GM12878 (cell line): ENCODE measurements around the gene NKTR. TPM values are rescaled to one million over a fixed set of nuclear protein-coding genes. Genes with fewer than 3 reads are reported as not detected.

Source experiments
- ATAC-seq: fragments of 200-7000 bp; cut with Tn5 transposase; 3 replicates; pipeline ENCODE4 v1.9.1; 2020; ENCODE audit warnings: mild to moderate bottlenecking, moderate library complexity
- BruUV-seq: library from RNA; stranded (reverse); fragments of 400-500 nt; replicated peaks from 2 replicates; lab custom pipeline; 2021; lab: Mats Ljungman, UMichigan
- CTCF ChIA-PET: fragments of 300-600 bp; sonication (Branson Sonifier 250); formaldehyde crosslinking; extraction: SDS; loops from one replicate; lab custom pipeline; 2021; ENCODE audit warnings: inconsistent platforms; lab: Yijun Ruan, JAX
- POLR2A ChIA-PET: fragments of 350-600 bp; formaldehyde crosslinking; extraction: SDS; loops from one replicate; lab custom pipeline; 2021; ENCODE audit warnings: inconsistent platforms; lab: Charles Lee
- RAD21 ChIA-PET: fragments of 300-600 bp; sonication (Branson Sonifier 250); formaldehyde crosslinking; loops from one replicate; lab custom pipeline; 2023; ENCODE audit warnings: antibody characterized with exemption; ENCODE audit not compliant: unreplicated experiment; lab: Charles Lee
- SMC1A ChIA-PET: fragments of 300-600 bp; sonication (Branson Sonifier 250); formaldehyde crosslinking; loops from one replicate; lab custom pipeline; 2023; ENCODE audit not compliant: unreplicated experiment, uncharacterized antibody; lab: Charles Lee
- DNase-seq: peaks from one replicate; pipeline ENCODE4 v3.0.0-alpha.2; 2011; ENCODE audit warnings: low read depth, low spot score
- FAIRE-seq: peaks from 3 replicates; lab custom pipeline; 2011; peaks lifted over from hg19 to GRCh38; lab: Jason Lieb, UNC
- H2AFZ ChIP-seq: 2 replicates; pipeline ENCODE4 v1.6.0; 2011; ENCODE audit warnings: low read depth, low read length, control low read depth; ENCODE audit not compliant: control insufficient read depth
- H3K27ac ChIP-seq: 2 replicates; pipeline ENCODE4 v1.5.1; 2011; ENCODE audit warnings: control low read depth; ENCODE audit not compliant: control insufficient read depth, insufficient read depth
- H3K27me3 ChIP-seq, 2 experiments: replicated peaks in 1 of 2; 2 replicates each; pipeline versions ENCODE4 v1.6.0 to v1.6.1; 2011; ENCODE audit warnings: low read length in 1 of 2; ENCODE audit not compliant: control insufficient read depth in 2 of 2, insufficient read depth in 2 of 2
- H3K36me3 ChIP-seq, 2 experiments: 2 replicates each; pipeline ENCODE4 v1.5.1; 2011; ENCODE audit warnings: low read length in 1 of 2; ENCODE audit not compliant: control insufficient read depth in 2 of 2, insufficient read depth in 2 of 2
- H3K4me1 ChIP-seq: 2 replicates; pipeline ENCODE4 v1.6.1; 2011; ENCODE audit warnings: mild to moderate bottlenecking, low read length, moderate library complexity, mixed read lengths; ENCODE audit not compliant: control insufficient read depth, insufficient read depth
- H3K4me2 ChIP-seq: 2 replicates; pipeline ENCODE4 v1.6.0; 2011; ENCODE audit warnings: control low read depth; ENCODE audit not compliant: control insufficient read depth, insufficient read depth
- H3K4me3 ChIP-seq: fragments of 200-600 bp; sonication (generic); 2 replicates; pipeline ENCODE4 v1.5.1; 2016
- H3K79me2 ChIP-seq: 2 replicates; pipeline ENCODE4 v1.6.0; 2011; ENCODE audit warnings: low read length; ENCODE audit not compliant: control insufficient read depth, insufficient read depth
- H3K9ac ChIP-seq: 2 replicates; pipeline ENCODE4 v1.8.0; 2011; ENCODE audit warnings: low read length, control low read depth, mixed read lengths; ENCODE audit not compliant: control insufficient read depth, insufficient read depth
- H3K9me3 ChIP-seq: replicated peaks from 3 replicates; pipeline ENCODE4 v1.5.1; 2011; ENCODE audit warnings: mild to moderate bottlenecking, low read length; ENCODE audit not compliant: control insufficient read depth, insufficient read depth
- H4K20me1 ChIP-seq: 2 replicates; pipeline ENCODE4 v1.6.0; 2011; ENCODE audit not compliant: control insufficient read depth, insufficient read depth
- E2F4 ChIP-seq: IDR thresholded peaks from 2 replicates; pipeline ENCODE4 v1.6.1; 2012; ENCODE audit warnings: low read depth, low read length, improper control_type of control experiment
- JUNB ChIP-seq: IDR thresholded peaks from 2 replicates; pipeline ENCODE4 v1.6.1; 2016; ENCODE audit warnings: antibody characterized with exemption, mild to moderate bottlenecking
- WGBS: methylation state at CpG from one replicate; pipeline ENCODE4 v1.1.6; 2016; ENCODE audit warnings: low lambda C conversion rate; ENCODE audit not compliant: insufficient replicate concordance, insufficient coverage; ENCODE audit errors: missing lambda C conversion rate; 5-methylcytosine and 5-hydroxymethylcytosine counted together
- in situ Hi-C: fragments of 300-500 bp; cut with MboI; formaldehyde crosslinking; loops from 9 replicates; pipeline ENCODE4 v1.14.3; 2018; ENCODE audit warnings: mixed read lengths
- intact Hi-C: fragments of 100-400 bp; cut with micrococcal nuclease; formaldehyde crosslinking; loops from one replicate; pipeline ENCODE4 v1.14.2; 2022; ENCODE audit not compliant: unreplicated experiment
- polyA plus RNA-seq, 11 experiments: library from polyadenylated mRNA; depleted of rRNA in 4 of 11; unstranded in 6 of 11; stranded (reverse) in 5 of 11; fragments of >200 nt; fragmentation: Nextera tagmentation in 4 of 11; fragmentation: Illumina TruSeq in 1 of 11; extraction: Ambion mirVana in 4 of 11; extraction: Trizol in 1 of 11; gene quantifications; 1 replicate in 1 of 11; 2 replicates in 10 of 11; pipeline versions ENCODE4 v1.2.1 to v1.2.3, GENCODE V29; 2011 to 2016; ENCODE audit warnings: inconsistent platforms in 2 of 11, missing spikeins in 2 of 11, low read depth in 1 of 11
- total RNA-seq, 4 experiments: library from RNA; depleted of rRNA in 3 of 4; stranded (reverse); fragments of >200 nt in 3 of 4; fragmentation: Illumina TruSeq in 1 of 4; extraction: Trizol in 1 of 4; gene quantifications; 2 replicates each; pipeline versions ENCODE4 v1.2.1 to v1.2.3, GENCODE V29; 2013 to 2021
- TF ChIP-seq, protein P1 (sequence below): IDR thresholded peaks from 2 replicates; pipeline ENCODE4 v1.6.1; 2012; ENCODE audit warnings: mild to moderate bottlenecking, low read depth, low read length

Gene NKTR
- total and polyA plus RNA-seq, 10 of the 15 experiments (the other 5 are each of a cell fraction or from before 2014, with no cell fraction given): 15.3 to 91.9 (median 55.3) TPM

DNA sequence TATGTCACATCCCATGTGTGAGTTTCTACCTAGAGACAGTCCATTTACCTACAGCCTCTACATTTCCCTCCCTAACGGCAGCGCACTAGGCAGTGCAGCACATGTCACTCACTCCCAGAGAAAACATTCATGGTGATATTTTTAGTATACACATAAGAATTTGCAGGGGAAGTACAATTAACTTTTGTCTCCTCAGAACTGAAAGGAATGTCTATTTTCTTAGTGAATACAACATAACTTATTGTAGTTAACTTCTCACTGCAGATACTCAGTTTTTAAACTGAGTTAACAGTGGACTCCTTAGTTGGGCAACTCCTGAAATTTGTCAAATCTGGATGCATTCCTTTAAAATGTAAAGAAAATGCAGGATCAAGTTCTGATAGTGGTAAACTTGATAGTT lies 48.5 kb downstream of the NKTR start:
- H2AFZ ChIP-seq: no peak overlapping the region
- H3K27me3 ChIP-seq: no peaks in the 10 kb centered on the region
- no peak for ATAC-seq
- intact Hi-C loops: no loop called here
- H4K20me1 ChIP-seq: no peaks in the 10 kb centered on the region
- WGBS: 100% methylated on average over 2 of the region's 2 CpGs
- H3K4me1 ChIP-seq: peaks cover 17% of the 10 kb centered on the region
- ChIA-PET POLR2A (no interaction called here), SMC1A (interaction anchor here (1.1 to 2.2 kb wide), 4 partner anchors 12 to 77 kb away, joined by 3 to 5 read pairs (median 4); no protein-coding TSS in a partner anchor), CTCF (interaction anchor here (1.3 kb wide), 1 partner anchor 25 kb away, joined by 3 read pairs; no protein-coding TSS in a partner anchor), RAD21 (no interaction called here)
- H3K36me3 ChIP-seq: peaks cover 5 to 24% of the 10 kb centered on the region in 2 experiments
- no peaks in the 10 kb centered on the region; the same call in 1 of the 2 replicates for H3K79me2 ChIP-seq
- in situ Hi-C loops: no loop called here
- BruUV-seq: no TSS peak
- TF ChIP-seq, protein P1, sequence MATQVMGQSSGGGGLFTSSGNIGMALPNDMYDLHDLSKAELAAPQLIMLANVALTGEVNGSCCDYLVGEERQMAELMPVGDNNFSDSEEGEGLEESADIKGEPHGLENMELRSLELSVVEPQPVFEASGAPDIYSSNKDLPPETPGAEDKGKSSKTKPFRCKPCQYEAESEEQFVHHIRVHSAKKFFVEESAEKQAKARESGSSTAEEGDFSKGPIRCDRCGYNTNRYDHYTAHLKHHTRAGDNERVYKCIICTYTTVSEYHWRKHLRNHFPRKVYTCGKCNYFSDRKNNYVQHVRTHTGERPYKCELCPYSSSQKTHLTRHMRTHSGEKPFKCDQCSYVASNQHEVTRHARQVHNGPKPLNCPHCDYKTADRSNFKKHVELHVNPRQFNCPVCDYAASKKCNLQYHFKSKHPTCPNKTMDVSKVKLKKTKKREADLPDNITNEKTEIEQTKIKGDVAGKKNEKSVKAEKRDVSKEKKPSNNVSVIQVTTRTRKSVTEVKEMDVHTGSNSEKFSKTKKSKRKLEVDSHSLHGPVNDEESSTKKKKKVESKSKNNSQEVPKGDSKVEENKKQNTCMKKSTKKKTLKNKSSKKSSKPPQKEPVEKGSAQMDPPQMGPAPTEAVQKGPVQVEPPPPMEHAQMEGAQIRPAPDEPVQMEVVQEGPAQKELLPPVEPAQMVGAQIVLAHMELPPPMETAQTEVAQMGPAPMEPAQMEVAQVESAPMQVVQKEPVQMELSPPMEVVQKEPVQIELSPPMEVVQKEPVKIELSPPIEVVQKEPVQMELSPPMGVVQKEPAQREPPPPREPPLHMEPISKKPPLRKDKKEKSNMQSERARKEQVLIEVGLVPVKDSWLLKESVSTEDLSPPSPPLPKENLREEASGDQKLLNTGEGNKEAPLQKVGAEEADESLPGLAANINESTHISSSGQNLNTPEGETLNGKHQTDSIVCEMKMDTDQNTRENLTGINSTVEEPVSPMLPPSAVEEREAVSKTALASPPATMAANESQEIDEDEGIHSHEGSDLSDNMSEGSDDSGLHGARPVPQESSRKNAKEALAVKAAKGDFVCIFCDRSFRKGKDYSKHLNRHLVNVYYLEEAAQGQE: no peak
- TF ChIP-seq E2F4 (no peak), JUNB (no peak)
- no peak overlapping the region for H3K27ac ChIP-seq
- H3K4me2 ChIP-seq: no peak overlapping the region
- H3K4me3 ChIP-seq: no peak overlapping the region
- no peak for FAIRE-seq
- H3K9ac ChIP-seq: no peak overlapping the region
- DNase-seq: no peak
- no peaks in the 10 kb centered on the region for H3K9me3 ChIP-seq
